ENCODE data around the gene KCTD8.

Gene KCTD8

DNA sequence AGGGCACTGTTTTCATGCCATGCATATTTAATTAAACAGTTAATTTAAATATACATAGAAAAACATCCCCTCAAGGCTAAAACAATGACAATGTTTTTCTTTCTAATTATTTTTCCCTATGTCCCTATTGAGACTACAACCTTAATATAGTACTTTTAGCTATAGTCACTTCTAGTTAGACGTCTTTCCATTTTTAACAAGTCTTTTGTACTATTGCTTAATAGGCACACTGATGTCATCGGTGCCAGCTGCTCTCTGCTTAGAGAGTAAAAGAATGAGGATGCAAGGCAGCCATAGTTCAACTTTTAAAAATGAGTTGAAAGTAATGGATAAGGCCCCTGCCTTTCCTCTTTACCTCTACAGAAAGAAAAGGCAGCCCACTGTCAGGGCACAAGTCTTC lies 191.1 kb downstream of the KCTD8 start:
- DNase-seq (ENCODE audit: low read depth), result no peak
- TF ChIP-seq, protein P1, sequence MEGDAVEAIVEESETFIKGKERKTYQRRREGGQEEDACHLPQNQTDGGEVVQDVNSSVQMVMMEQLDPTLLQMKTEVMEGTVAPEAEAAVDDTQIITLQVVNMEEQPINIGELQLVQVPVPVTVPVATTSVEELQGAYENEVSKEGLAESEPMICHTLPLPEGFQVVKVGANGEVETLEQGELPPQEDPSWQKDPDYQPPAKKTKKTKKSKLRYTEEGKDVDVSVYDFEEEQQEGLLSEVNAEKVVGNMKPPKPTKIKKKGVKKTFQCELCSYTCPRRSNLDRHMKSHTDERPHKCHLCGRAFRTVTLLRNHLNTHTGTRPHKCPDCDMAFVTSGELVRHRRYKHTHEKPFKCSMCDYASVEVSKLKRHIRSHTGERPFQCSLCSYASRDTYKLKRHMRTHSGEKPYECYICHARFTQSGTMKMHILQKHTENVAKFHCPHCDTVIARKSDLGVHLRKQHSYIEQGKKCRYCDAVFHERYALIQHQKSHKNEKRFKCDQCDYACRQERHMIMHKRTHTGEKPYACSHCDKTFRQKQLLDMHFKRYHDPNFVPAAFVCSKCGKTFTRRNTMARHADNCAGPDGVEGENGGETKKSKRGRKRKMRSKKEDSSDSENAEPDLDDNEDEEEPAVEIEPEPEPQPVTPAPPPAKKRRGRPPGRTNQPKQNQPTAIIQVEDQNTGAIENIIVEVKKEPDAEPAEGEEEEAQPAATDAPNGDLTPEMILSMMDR (conservative IDR thresholded peaks at IDR 0.05; ENCODE audit: low read depth, low read length), result no peak
- no peak overlapping the region for H3K4me3 ChIP-seq (ENCODE audit: low read length)

DNA sequence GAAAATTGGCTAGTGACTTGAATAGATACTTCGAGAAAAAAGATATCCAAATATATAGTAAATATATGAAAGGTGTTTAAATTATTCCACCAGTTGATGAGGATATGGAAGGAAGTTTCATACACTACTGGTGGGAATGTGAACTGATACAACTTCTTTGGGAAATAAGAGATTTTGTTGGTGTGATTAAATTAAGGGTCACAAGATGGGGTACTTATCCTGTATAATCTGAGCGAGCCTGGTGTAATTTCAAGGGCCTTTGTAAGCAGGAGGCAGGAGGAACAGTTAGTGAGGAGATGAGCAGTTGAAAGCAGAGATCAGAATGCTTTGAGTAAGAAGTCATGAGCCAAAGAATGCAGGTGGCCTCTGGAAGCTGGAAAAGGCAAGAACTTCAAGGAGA lies 192.2 kb downstream of the KCTD8 start:
- no peak overlapping the region for H3K4me3 ChIP-seq (ENCODE audit: low read length)

DNA sequence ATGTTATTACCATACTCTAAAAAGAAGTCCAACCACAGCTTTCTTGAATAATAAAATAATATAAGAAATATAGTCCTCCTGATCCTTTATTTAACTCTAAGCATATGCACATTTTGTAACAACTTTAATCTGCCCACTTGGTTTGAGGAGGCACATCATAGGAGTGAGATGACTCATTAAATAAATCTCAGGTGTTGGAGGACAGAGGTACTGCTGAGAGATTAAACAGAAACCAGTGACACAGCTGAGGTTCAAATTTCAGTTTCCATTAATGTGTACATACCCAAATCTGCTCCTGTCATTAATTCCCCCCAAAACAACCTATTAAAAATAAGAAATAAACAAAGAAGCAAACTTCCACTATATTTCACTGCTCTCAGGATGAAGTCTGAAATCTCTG lies 211.0 kb downstream of the KCTD8 start:
- no peak for DNase-seq (ENCODE audit: low read depth)
- no peak overlapping the region for H3K4me3 ChIP-seq (ENCODE audit: low read length)
- TF ChIP-seq, protein P1 (conservative IDR thresholded peaks at IDR 0.05; ENCODE audit: low read depth, low read length), result no peak

More for the DNA sequence above, 192.2 kb downstream of the KCTD8 start:
- TF ChIP-seq, protein P1 (conservative IDR thresholded peaks at IDR 0.05; ENCODE audit: low read depth, low read length), result peak; percentile 18
- peak; percentile 8 for DNase-seq (ENCODE audit: low read depth)

DNA sequence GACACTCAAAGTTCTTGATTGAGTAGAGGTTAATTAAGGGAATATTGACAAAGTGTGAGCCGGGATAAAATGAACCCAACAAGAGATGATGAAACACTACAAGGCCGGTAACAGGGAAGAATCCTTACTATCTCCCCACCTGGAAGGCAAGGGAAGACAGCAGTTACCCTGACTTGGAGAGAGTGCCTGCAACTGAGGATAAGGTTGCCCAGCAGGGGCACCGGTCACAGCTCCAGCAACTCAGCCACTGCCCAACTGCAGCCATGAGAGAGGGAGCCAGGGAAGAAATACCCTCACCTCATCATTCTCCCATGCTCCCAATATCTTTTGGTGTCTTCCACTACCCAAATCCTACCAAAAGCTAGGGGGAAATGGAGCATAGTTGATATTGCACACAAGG lies 212.7 kb downstream of the KCTD8 start:
- no peak for DNase-seq (ENCODE audit: low read depth)

DNA sequence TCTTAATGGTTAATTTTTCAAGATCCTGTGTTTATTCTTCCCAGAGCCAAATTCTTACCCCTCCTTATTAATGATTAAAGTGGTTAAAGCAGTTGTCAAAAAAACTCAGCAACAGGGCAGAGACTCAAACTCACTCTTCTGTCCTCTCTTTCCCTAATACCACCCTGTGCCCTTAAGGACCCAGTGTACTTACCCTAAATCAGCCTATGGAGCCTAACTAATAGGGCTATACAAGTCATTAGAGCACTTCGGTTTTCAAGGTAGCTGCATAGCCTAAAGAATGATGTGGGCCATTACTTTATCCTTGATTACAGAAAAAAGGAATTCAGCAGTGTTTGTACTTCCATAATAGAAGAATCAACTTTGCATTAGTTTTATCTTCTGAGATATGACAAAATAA lies 216.3 kb downstream of the KCTD8 start:
- TF ChIP-seq, protein P1 (conservative IDR thresholded peaks at IDR 0.05; ENCODE audit: low read depth, low read length), result no peak
- H3K4me3 ChIP-seq (ENCODE audit: low read length), result no peak overlapping the region
- no peak for DNase-seq (ENCODE audit: low read depth)

More for the DNA sequence above, 212.7 kb downstream of the KCTD8 start:
- H3K4me3 ChIP-seq (ENCODE audit: low read length), result no peak overlapping the region
- TF ChIP-seq, protein P1 (conservative IDR thresholded peaks at IDR 0.05; ENCODE audit: low read depth, low read length), result no peak

DNA sequence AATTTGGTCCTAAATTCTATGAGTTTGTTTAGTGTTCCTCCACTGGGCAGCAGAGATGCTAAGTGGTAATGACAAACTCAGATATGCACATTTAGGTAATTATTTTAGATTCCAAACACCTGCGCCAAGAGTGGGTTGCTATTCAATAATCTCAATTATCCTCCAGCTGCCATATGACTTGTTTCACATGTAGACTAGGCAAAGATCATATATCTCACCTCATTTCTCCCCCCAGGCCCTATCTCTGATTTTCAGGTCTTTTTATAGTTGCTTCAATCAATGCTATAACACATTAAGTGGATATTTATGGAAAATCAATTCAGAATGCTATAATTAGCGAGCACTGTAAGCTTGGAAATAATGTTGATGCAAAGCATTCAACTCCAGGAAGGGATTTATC lies 217.6 kb downstream of the KCTD8 start:
- TF ChIP-seq, protein P1 (conservative IDR thresholded peaks at IDR 0.05; ENCODE audit: low read depth, low read length), result no peak
- DNase-seq (ENCODE audit: low read depth), result no peak
- no peak overlapping the region for H3K4me3 ChIP-seq (ENCODE audit: low read length)

DNA sequence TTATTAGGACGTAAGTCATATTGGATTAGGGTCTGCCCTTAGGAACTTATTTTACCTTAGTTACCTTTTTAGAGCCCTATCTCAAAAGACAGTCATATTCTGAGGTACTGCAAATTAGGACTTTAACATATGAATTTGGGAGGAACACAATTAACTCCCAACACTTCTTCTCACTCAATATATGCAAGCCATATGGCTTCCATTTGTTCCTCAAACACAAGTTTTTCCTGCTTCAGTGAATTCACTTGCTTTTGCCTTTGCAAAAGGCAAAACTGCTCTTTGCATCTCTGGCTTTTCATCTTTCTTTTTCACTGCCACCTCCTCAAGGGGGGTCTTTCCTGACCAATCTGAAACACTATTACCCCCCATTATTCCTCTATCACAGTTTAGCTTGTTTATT lies 220.3 kb downstream of the KCTD8 start:
- TF ChIP-seq, protein P1 (conservative IDR thresholded peaks at IDR 0.05; ENCODE audit: low read depth, low read length), result no peak
- no peak for DNase-seq (ENCODE audit: low read depth)
- no peak overlapping the region for H3K4me3 ChIP-seq (ENCODE audit: low read length)
